ENCODE results near the gene AGBL1.

The AGBL1 gene

GRCh38 chr15:86588413-86588812 lies 508.7 kb downstream of the AGBL1 start:
- TF ChIP-seq CTCF (IDR thresholded peaks at IDR 0.05; ENCODE audit: borderline replicate concordance, insufficient read depth, low read depth, low read length), result no peak
- no peak overlapping the region for H3K4me3 ChIP-seq (ENCODE audit: low read depth, low read length)

GRCh38 chr15:86590461-86590860 lies 510.8 kb downstream of the AGBL1 start:
- no peak for TF ChIP-seq CTCF (IDR thresholded peaks at IDR 0.05; ENCODE audit: borderline replicate concordance, insufficient read depth, low read depth, low read length)
- no peak overlapping the region for H3K4me3 ChIP-seq (ENCODE audit: low read depth, low read length)

- H3K4me3 ChIP-seq (ENCODE audit: low read depth, low read length), result no peak overlapping the region
- TF ChIP-seq CTCF (IDR thresholded peaks at IDR 0.05; ENCODE audit: borderline replicate concordance, insufficient read depth, low read depth, low read length), result no peak
Measured at GRCh38 chr15:86591158-86591557, 511.5 kb downstream of the AGBL1 start.

DNA sequence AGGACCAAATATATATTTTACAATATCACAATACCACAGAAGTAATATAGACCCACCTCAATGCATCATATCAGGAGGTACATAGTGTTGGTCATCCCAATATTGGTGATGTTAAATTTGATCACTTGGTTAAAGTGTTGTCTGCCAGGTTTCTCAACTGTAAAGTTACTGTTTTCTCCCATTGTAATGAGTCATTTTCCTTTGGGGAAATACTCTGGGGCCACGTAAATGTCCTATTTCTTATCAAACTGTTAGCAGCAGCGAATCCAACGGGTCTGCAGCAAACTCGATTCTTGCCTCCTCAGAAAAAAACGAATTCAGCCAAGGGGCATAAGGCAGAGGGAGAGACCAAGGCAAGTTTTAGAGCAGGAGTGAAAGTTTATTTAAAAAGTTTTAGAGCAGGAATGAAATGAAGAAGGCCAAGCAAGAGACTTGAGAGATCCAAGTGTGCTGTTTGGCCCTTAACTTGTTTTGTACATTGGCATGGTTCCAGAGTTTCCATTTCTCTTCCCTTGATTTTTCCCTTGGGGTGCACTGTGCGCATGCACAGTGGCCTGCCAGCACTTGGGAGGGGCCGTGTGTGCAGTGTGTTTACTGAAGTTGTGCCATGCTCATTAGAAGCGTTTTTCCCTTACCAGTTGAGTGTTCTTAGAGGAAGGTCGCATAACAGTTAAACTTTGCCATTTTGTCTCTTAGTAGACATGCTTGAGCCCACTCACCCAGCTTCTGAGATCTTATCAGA lies 512.5 kb downstream of the AGBL1 start:
- H3K4me3 ChIP-seq (ENCODE audit: low read depth, low read length), result no peak overlapping the region
- no peak for TF ChIP-seq CTCF (IDR thresholded peaks at IDR 0.05; ENCODE audit: borderline replicate concordance, insufficient read depth, low read depth, low read length)

DNA sequence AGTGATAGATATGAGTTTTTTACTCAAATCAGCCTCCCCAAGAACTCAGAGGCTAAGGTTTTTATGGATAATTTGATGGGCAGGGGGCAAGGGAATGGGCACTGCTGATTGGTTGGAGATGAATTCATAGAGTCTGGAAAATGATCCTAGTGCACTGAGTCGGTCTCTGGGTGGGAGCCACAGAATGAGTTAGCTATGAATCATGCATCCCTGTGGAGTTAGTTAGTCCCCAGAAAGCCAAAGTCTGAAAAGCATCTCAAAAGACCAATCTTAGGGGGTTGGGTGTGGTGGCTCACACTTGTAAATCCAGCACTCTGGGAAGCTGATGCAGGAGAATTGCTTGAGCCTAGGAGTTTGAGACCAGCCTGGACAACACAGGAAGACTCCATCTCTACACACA lies 516.1 kb downstream of the AGBL1 start:
- no peak overlapping the region for H3K4me3 ChIP-seq (ENCODE audit: low read depth, low read length)
- TF ChIP-seq CTCF (IDR thresholded peaks at IDR 0.05; ENCODE audit: borderline replicate concordance, insufficient read depth, low read depth, low read length), result no peak

DNA sequence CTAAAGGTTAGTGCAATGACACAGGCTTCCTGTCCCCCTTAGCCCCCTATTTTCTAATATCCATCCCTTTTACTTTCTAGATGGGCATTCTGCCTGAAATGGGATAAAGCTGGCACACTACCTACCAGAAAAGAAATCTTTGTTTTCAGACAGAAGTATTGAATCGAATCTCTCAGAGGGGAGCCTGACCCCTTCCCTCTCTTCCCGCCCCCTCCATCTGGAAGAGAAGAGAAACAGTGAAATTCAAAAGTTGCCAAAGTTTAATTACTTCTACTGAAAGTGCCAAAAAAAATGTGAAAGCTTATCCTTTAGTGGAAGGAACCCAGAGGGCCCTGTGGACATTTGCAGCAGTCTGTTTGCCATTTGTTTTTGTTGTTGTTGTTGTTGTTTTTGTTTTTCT lies 523.8 kb downstream of the AGBL1 start:
- H3K4me3 ChIP-seq (ENCODE audit: low read depth, low read length), result no peak overlapping the region
- TF ChIP-seq CTCF (IDR thresholded peaks at IDR 0.05; ENCODE audit: borderline replicate concordance, insufficient read depth, low read depth, low read length), result no peak

GRCh38 chr15:86608461-86609205 lies 529.0 kb downstream of the AGBL1 start:
- TF ChIP-seq CTCF (IDR thresholded peaks at IDR 0.05; ENCODE audit: borderline replicate concordance, insufficient read depth, low read depth, low read length), result no peak
- H3K4me3 ChIP-seq (ENCODE audit: low read depth, low read length), result no peak overlapping the region

Measured in GM12875 (cell line).